ENCODE results near the gene RSF1. TPM values are rescaled to one million over a fixed set of nuclear protein-coding genes. Genes with fewer than 3 reads are reported as not detected.

The RSF1 gene
- total and polyA plus RNA-seq, 4 experiments from 2014 or later: 13.0 to 106 (median 78.4) TPM

DNA sequence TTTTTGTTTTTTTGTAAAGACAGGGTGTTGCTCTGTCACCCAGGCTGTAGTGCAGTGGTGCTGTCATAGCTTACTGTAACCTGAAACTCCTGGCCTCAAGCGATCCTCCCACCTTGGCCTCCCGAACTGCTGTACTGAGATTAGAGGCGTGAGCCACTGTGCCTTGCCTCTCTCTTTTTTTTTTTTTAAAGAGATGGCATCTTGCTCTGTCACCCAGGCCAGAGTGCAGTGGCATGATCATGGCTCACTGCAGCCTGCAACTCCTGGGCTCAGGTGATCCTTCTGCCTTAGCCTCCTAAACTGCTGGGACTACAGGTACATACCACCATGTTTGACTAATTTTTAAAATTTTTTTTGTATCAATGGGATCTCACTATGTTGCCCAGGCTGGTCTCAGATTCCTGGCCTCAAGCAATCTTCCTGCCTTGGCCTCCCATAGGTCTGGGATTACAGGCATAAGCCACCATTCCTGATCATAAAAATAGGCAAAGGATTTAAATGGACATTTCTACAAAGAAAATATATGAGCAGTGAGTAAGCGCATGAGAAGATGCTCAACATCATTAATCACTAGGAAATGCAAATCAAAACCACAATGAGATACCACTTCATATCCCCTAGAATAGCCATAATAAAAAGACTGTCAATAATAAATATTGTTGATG is 165.6 kb downstream of the RSF1 start:
- no peak for DNase-seq
- H3K27ac ChIP-seq (ENCODE audit: low read depth, low read length): no peak overlapping the region
- H3K4me3 Mint-ChIP-seq: no peak overlapping the region
- H3K9me3 Mint-ChIP-seq: no peaks in the 10 kb centered on the region
- ChIA-PET CTCF (ENCODE audit: partially characterized antibody) (interaction anchor here (1.0 kb wide), 1 partner anchor 35 kb away, joined by 3 read pairs; no protein-coding TSS in a partner anchor), POLR2A (ENCODE audit: partially characterized antibody) (interaction anchor here (0.6 kb wide), 1 partner anchor 251 kb away, joined by 3 read pairs; no protein-coding TSS in a partner anchor)
- peaks cover 0 to 4% of the 10 kb centered on the region in 2 donors for H3K27me3 Mint-ChIP-seq
- H3K4me1 ChIP-seq (ENCODE audit: insufficient read depth, low read length): no peaks in the 10 kb centered on the region
- peaks cover 0 to 3% (median 0%) of the 10 kb centered on the region in 4 donors for H3K4me1 Mint-ChIP-seq
- intact Hi-C loops (cut with micrococcal nuclease): no loop called here
- no peaks in the 10 kb centered on the region for H3K36me3 Mint-ChIP-seq
- H3K4me3 ChIP-seq (ENCODE audit: low read length in 2 of 2): no peak overlapping the region
- H3K27me3 ChIP-seq (ENCODE audit: insufficient read depth, low read length): no peaks in the 10 kb centered on the region
- H3K9me3 ChIP-seq (ENCODE audit: control insufficient read depth in 1 of 2, low read length in 2 of 2): no peaks in the 10 kb centered on the region
- H3K27ac Mint-ChIP-seq: no peak overlapping the region
- no peaks in the 10 kb centered on the region for H3K36me3 ChIP-seq (ENCODE audit: insufficient read depth, low read length)

DNA sequence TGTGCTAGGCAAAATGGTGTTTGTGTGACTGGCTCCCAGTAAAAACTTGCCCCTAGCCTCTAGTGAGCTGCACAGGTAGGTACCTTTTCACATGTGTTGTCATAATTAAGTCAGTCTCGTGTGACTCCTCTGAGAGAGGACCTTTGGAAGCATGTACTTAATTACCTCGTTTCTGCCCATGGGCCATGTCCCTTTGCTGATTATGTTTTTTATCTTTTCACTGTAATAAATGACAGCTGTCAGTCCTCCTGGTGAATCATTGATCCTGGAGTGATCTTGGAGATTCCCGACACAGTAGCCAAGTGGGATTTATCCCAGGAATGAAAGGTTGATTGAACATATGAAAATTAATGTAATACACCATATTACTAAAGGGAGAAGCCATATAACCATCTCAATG is 170.4 kb downstream of the RSF1 start:
- peaks cover 6% of the 10 kb centered on the region in 2 donors for H3K27me3 Mint-ChIP-seq
- CTCF ChIA-PET (ENCODE audit: partially characterized antibody): interaction anchor here (0.7 kb wide), 1 partner anchor 9 kb away, joined by 3 read pairs; no protein-coding TSS in a partner anchor

DNA sequence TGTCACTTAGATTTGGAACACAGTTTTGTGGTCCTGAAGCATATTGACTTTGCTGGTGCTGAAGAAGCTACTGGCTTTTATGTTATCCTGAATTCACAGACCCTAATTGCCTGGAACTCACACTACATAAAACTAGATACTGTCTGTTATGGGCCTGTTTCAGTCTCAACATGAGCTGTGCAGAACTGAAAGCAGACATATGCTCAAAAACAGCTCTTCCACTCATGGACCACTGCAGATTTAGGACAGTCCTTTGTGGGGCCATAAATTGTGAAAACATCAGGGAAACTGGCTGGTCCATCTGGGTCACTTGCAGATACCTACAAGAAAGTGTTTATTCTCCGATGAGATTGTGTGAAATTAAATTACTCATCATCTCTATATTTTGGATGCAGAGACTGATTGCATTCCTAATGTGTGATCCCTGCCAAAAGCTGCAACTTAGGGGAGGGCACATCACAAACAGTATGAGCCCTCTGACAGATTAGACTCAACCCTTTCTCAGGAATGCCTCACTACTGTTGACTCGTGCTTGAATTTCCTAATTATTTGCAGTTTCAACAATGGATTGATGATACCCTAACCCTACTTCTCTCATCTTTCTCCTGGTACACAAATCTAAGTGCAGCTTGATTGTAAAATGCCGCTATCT is 172.7 kb downstream of the RSF1 start:
- Mint-ChIP-seq H3K4me1 (no peaks in the 10 kb centered on the region), H3K27ac (no peak overlapping the region), H3K36me3 (no peaks in the 10 kb centered on the region), H3K9me3 (no peaks in the 10 kb centered on the region), H3K27me3 (peaks cover 6 to 12% of the 10 kb centered on the region in 2 donors), H3K4me3 (no peak overlapping the region)
- Histone ChIP-seq H3K36me3 (ENCODE audit: insufficient read depth, low read length) (no peaks in the 10 kb centered on the region), H3K4me3 (ENCODE audit: low read length in 2 of 2) (no peak overlapping the region), H3K9me3 (ENCODE audit: control insufficient read depth in 1 of 2, low read length in 2 of 2) (no peaks in the 10 kb centered on the region), H3K4me1 (ENCODE audit: insufficient read depth, low read length) (no peaks in the 10 kb centered on the region), H3K27ac (ENCODE audit: low read depth, low read length) (no peak overlapping the region), H3K27me3 (ENCODE audit: insufficient read depth, low read length) (no peaks in the 10 kb centered on the region)
- intact Hi-C loops (cut with micrococcal nuclease): no loop called here
- ChIA-PET CTCF (ENCODE audit: partially characterized antibody) (no interaction called here), POLR2A (ENCODE audit: partially characterized antibody) (no interaction called here)
- DNase-seq: no peak

More for the DNA sequence above, 170.4 kb downstream of the RSF1 start:
- Mint-ChIP-seq H3K4me3 (no peak overlapping the region), H3K4me1 (no peaks in the 10 kb centered on the region), H3K27ac (no peak overlapping the region), H3K36me3 (no peaks in the 10 kb centered on the region), H3K9me3 (no peaks in the 10 kb centered on the region)
- no peaks in the 10 kb centered on the region for H3K9me3 ChIP-seq (ENCODE audit: control insufficient read depth in 1 of 2, low read length in 2 of 2)
- no peak for DNase-seq
- POLR2A ChIA-PET (ENCODE audit: partially characterized antibody): no interaction called here
- H3K27me3 ChIP-seq (ENCODE audit: insufficient read depth, low read length): no peaks in the 10 kb centered on the region
- H3K36me3 ChIP-seq (ENCODE audit: insufficient read depth, low read length): no peaks in the 10 kb centered on the region
- no peak overlapping the region for H3K4me3 ChIP-seq (ENCODE audit: low read length in 2 of 2)
- intact Hi-C loops (cut with micrococcal nuclease): no loop called here
- no peak overlapping the region for H3K27ac ChIP-seq (ENCODE audit: low read depth, low read length)
- H3K4me1 ChIP-seq (ENCODE audit: insufficient read depth, low read length): no peaks in the 10 kb centered on the region

DNA sequence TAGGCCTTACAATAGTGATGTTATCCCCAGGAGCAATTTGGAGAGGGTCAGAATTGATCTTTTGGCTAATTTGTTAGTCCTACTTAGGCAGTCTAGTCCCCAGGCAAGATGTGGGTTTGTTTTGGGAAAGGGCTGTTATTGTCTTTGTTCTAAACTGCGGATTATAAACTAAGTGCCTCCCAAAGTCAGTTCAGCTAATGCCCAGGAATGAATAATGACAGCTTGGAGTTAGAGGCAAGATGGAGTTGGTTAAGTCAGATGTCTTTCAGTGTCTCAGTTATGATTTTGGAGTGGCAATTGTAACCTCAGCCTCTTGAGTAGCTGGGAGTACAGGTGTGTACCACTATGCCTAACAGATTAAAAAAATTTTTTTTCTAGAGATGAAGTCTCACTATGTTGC is 175.6 kb downstream of the RSF1 start:
- no peaks in the 10 kb centered on the region for H3K36me3 Mint-ChIP-seq
- Histone ChIP-seq H3K27ac (ENCODE audit: low read depth, low read length) (no peak overlapping the region), H3K9me3 (ENCODE audit: control insufficient read depth in 1 of 2, low read length in 2 of 2) (no peaks in the 10 kb centered on the region), H3K27me3 (ENCODE audit: insufficient read depth, low read length) (no peaks in the 10 kb centered on the region), H3K4me1 (ENCODE audit: insufficient read depth, low read length) (no peaks in the 10 kb centered on the region), H3K36me3 (ENCODE audit: insufficient read depth, low read length) (no peaks in the 10 kb centered on the region), H3K4me3 (ENCODE audit: low read length in 2 of 2) (no peak overlapping the region)
- no peaks in the 10 kb centered on the region for H3K4me1 Mint-ChIP-seq
- H3K4me3 Mint-ChIP-seq: no peak overlapping the region
- H3K9me3 Mint-ChIP-seq: peaks cover 0 to 6% (median 0%) of the 10 kb centered on the region in 8 donors
- intact Hi-C loops (cut with micrococcal nuclease): no loop called here
- no peak overlapping the region for H3K27ac Mint-ChIP-seq
- ChIA-PET POLR2A (ENCODE audit: partially characterized antibody) (no interaction called here), CTCF (ENCODE audit: partially characterized antibody) (interaction anchor here (0.6 kb wide), 1 partner anchor 843 kb away, joined by 5 read pairs; no protein-coding TSS in a partner anchor)
- no peak for DNase-seq
- peaks cover 9 to 10% of the 10 kb centered on the region in 2 donors for H3K27me3 Mint-ChIP-seq

DNA sequence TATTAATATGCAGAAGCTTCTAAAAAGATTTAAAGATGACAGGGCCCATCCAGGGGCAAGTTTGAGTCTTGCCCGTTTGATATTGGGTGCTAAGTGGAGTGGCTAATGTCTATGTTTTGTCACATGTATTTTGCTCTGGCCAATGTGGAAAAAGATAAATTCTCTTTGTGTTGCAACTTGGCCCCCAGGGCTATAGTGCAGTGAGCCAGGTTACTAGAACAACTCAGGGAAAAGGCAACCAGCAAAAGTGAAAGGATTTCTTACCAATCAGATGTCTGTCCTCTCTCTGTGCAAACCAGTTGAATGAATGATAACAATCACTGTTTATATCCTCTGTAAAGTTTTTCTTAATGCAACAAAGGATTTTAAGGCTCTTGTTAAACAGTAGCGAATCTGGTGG is 178.3 kb downstream of the RSF1 start:
- Mint-ChIP-seq H3K4me3 (no peak overlapping the region), H3K27me3 (peaks cover 7 to 9% of the 10 kb centered on the region in 2 donors), H3K9me3 (peaks cover 0 to 6% (median 0%) of the 10 kb centered on the region in 8 donors), H3K27ac (no peak overlapping the region), H3K4me1 (peaks cover 7 to 10% (median 9%) of the 10 kb centered on the region in 4 donors), H3K36me3 (peaks cover 3 to 7% of the 10 kb centered on the region in 2 donors)
- Histone ChIP-seq H3K36me3 (ENCODE audit: insufficient read depth, low read length) (no peaks in the 10 kb centered on the region), H3K4me3 (ENCODE audit: low read length in 2 of 2) (no peak overlapping the region), H3K27me3 (ENCODE audit: insufficient read depth, low read length) (no peaks in the 10 kb centered on the region), H3K27ac (ENCODE audit: low read depth, low read length) (no peak overlapping the region), H3K4me1 (ENCODE audit: insufficient read depth, low read length) (peaks cover 6% of the 10 kb centered on the region), H3K9me3 (ENCODE audit: control insufficient read depth in 1 of 2, low read length in 2 of 2) (no peaks in the 10 kb centered on the region)
- ChIA-PET CTCF (ENCODE audit: partially characterized antibody) (no interaction called here), POLR2A (ENCODE audit: partially characterized antibody) (no interaction called here)
- no peak for DNase-seq
- intact Hi-C loops (cut with micrococcal nuclease): no loop called here

GRCh38 chr11:77637345-77638165 is 183.0 kb downstream of the RSF1 start, which contains the start of gene CLNS1A:
Gene CLNS1A (minus strand): TSS chr11:77637794. CDS start chr11:77637714, 80 bp downstream.
- H3K9me3 ChIP-seq (ENCODE audit: control insufficient read depth in 1 of 2, low read length in 2 of 2): no peaks in the 10 kb centered on the region
- H3K36me3 Mint-ChIP-seq: peaks cover 10 to 16% of the 10 kb centered on the region in 2 donors
- H3K4me3 Mint-ChIP-seq: peak within 1 kb of the TSS; percentile 95 to 99 (median 97)
- ChIA-PET CTCF (ENCODE audit: partially characterized antibody) (no interaction called here), POLR2A (ENCODE audit: partially characterized antibody) (interaction anchor here (1.8 to 1.9 kb wide), 2 partner anchors 183 to 357 kb away, joined by 6 read pairs; partner anchors contain the start of genes INTS4 and RSF1)
- peaks cover 0 to 6% (median 0%) of the 10 kb centered on the region in 8 donors for H3K9me3 Mint-ChIP-seq
- peaks cover 30% of the 10 kb centered on the region for H3K4me1 ChIP-seq (ENCODE audit: insufficient read depth, low read length)
- H3K27me3 ChIP-seq (ENCODE audit: insufficient read depth, low read length): no peaks in the 10 kb centered on the region
- H3K36me3 ChIP-seq (ENCODE audit: insufficient read depth, low read length): no peaks in the 10 kb centered on the region
- DNase-seq: peak; percentile 72 to 81 (median 78)
- peaks cover 1 to 5% of the 10 kb centered on the region in 2 donors for H3K27me3 Mint-ChIP-seq
- H3K27ac Mint-ChIP-seq: peak within 1 kb of the TSS; percentile 89 to 97 (median 93)
- peaks cover 28 to 48% (median 40%) of the 10 kb centered on the region in 4 donors for H3K4me1 Mint-ChIP-seq
- peak within 1 kb of the TSS; percentile 52 to 64 for H3K4me3 ChIP-seq (ENCODE audit: low read length in 2 of 2)
- intact Hi-C loops (cut with micrococcal nuclease): loop anchor here (1.0 to 10.0 kb wide), 2 partner anchors 183 to 357 kb away; partner anchors contain the start of genes INTS4 and RSF1
- H3K27ac ChIP-seq (ENCODE audit: low read depth, low read length): peak within 1 kb of the TSS; percentile 68

Data from CD4-positive, alpha-beta memory T cell (primary cell).